H9 (cell line): ENCODE data around the gene PPBP. TPM values are rescaled to one million over a fixed set of nuclear protein-coding genes. Genes with fewer than 3 reads are reported as not detected.

Source experiments
- DNase-seq: peaks from one replicate; pipeline ENCODE4 v3.0.0-alpha.2; 2017
- H2AFZ ChIP-seq: one replicate; pipeline ENCODE4 v1.6.1; 2013; ENCODE audit warnings: mild to moderate bottlenecking, low read length, control low read depth, moderate library complexity
- H2AK5ac ChIP-seq: 2 replicates; pipeline ENCODE4 v1.6.1; 2013; ENCODE audit warnings: low read length, control low read depth, mixed read lengths; ENCODE audit not compliant: insufficient read length
- H2BK120ac ChIP-seq: one replicate; pipeline ENCODE4 v1.6.1; 2013; ENCODE audit warnings: low read depth, mild to moderate bottlenecking, low read length, control low read depth, inconsistent platforms; ENCODE audit not compliant: poor library complexity, severe bottlenecking
- H2BK12ac ChIP-seq: 2 replicates; pipeline ENCODE4 v1.6.1; 2013; ENCODE audit warnings: low read length, control low read depth, mixed read lengths, low read depth; ENCODE audit not compliant: insufficient read length
- H2BK15ac ChIP-seq: 2 replicates; pipeline ENCODE4 v1.6.1; 2013; ENCODE audit warnings: low read depth, low read length, control low read depth
- H2BK20ac ChIP-seq: one replicate; pipeline ENCODE4 v1.6.1; 2013; ENCODE audit warnings: low read depth, mild to moderate bottlenecking, low read length, control low read depth, inconsistent platforms; ENCODE audit not compliant: poor library complexity, severe bottlenecking
- H2BK5ac ChIP-seq: 2 replicates; pipeline ENCODE4 v1.6.1; 2013; ENCODE audit warnings: low read length, control low read depth, mixed read lengths; ENCODE audit not compliant: insufficient read length
- H3K14ac ChIP-seq: 2 replicates; pipeline ENCODE4 v1.6.1; 2013; ENCODE audit warnings: low read length, control low read depth; ENCODE audit not compliant: insufficient read depth
- H3K18ac ChIP-seq: 2 replicates; pipeline ENCODE4 v1.6.1; 2013; ENCODE audit warnings: low read depth, mild to moderate bottlenecking, mixed read lengths, low read length, control low read depth; ENCODE audit not compliant: insufficient read length
- H3K23ac ChIP-seq: 2 replicates; pipeline ENCODE4 v1.6.1; 2013; ENCODE audit warnings: low read length, control low read depth, mixed read lengths, low read depth; ENCODE audit not compliant: insufficient read length
- H3K23me2 ChIP-seq: 2 replicates; pipeline ENCODE4 v1.6.1; 2013; ENCODE audit warnings: low read depth, mild to moderate bottlenecking, mixed read lengths, low read length, control low read depth; ENCODE audit not compliant: insufficient read length, poor library complexity, severe bottlenecking
- H3K27ac ChIP-seq: 2 replicates; pipeline ENCODE4 v1.5.1; 2013; ENCODE audit warnings: low read length, control low read depth, mixed read lengths, low read depth; ENCODE audit not compliant: insufficient read length
- H3K27me3 ChIP-seq: 2 replicates; pipeline ENCODE4 v1.6.1; 2013; ENCODE audit warnings: low read length, control low read depth, inconsistent platforms; ENCODE audit not compliant: insufficient read depth
- H3K4ac ChIP-seq: 2 replicates; pipeline ENCODE4 v1.6.1; 2013; ENCODE audit warnings: low read depth, mild to moderate bottlenecking, control low read depth, inconsistent platforms, low read length, moderate library complexity
- H3K4me1 ChIP-seq: 2 replicates; pipeline ENCODE4 v1.6.1; 2013; ENCODE audit warnings: low read length, control low read depth, inconsistent platforms; ENCODE audit not compliant: insufficient read depth
- H3K4me2 ChIP-seq: 2 replicates; pipeline ENCODE4 v1.6.1; 2013; ENCODE audit warnings: low read length, control low read depth, mixed read lengths; ENCODE audit not compliant: insufficient read length, insufficient read depth
- H3K56ac ChIP-seq: 2 replicates; pipeline ENCODE4 v1.6.1; 2013; ENCODE audit warnings: low read depth, mild to moderate bottlenecking, mixed read lengths, low read length, control low read depth; ENCODE audit not compliant: insufficient read length
- H3K79me1 ChIP-seq: 2 replicates; pipeline ENCODE4 v1.6.1; 2013; ENCODE audit warnings: low read depth, mild to moderate bottlenecking, moderate library complexity, low read length, control low read depth, inconsistent platforms; ENCODE audit not compliant: insufficient read depth, poor library complexity, severe bottlenecking
- H3K79me2 ChIP-seq: 2 replicates; pipeline ENCODE4 v1.6.1; 2013; ENCODE audit warnings: low read length, control low read depth, inconsistent platforms; ENCODE audit not compliant: insufficient read depth
- H3K9ac ChIP-seq: 2 replicates; pipeline ENCODE4 v1.6.1; 2013; ENCODE audit warnings: low read length, control low read depth, mixed read lengths; ENCODE audit not compliant: insufficient read length; ENCODE audit errors: extremely low read depth
- H3K9me3 ChIP-seq: one replicate; pipeline ENCODE4 v1.6.1; 2013; ENCODE audit warnings: low read depth, low read length, inconsistent platforms; ENCODE audit not compliant: control insufficient read depth
- H3T11ph ChIP-seq: one replicate; pipeline ENCODE4 v1.6.1; 2013; ENCODE audit warnings: mild to moderate bottlenecking, low read length, control low read depth, inconsistent platforms
- H4K20me1 ChIP-seq: one replicate; pipeline ENCODE4 v1.6.1; 2013; ENCODE audit not compliant: control insufficient read depth, insufficient read length, insufficient read depth
- H4K5ac ChIP-seq: 2 replicates; pipeline ENCODE4 v1.6.1; 2013; ENCODE audit warnings: low read depth, mild to moderate bottlenecking, mixed read lengths, low read length, control low read depth; ENCODE audit not compliant: insufficient read length
- H4K8ac ChIP-seq: replicated peaks from 2 replicates; pipeline ENCODE4 v1.6.1; 2013; ENCODE audit warnings: low read length, control low read depth, mixed read lengths, low read depth; ENCODE audit not compliant: insufficient read length
- H4K91ac ChIP-seq: 2 replicates; pipeline ENCODE4 v1.6.1; 2013; ENCODE audit warnings: low read depth, mild to moderate bottlenecking, moderate library complexity, mixed read lengths, low read length, control low read depth; ENCODE audit not compliant: insufficient read length
- H3K27ac Mint-ChIP-seq, 3 experiments: 2 replicates in 2 of 3; 3 replicates in 1 of 3; pipeline ENCODE4 v1.8.0; 2020 to 2021; ENCODE audit warnings: mixed read lengths in 3 of 3, mild to moderate bottlenecking in 1 of 3, moderate library complexity in 1 of 3
- H3K27me3 Mint-ChIP-seq: 2 replicates; pipeline ENCODE4 v1.8.0; 2021; ENCODE audit warnings: low read depth, mild to moderate bottlenecking, moderate library complexity, mixed read lengths
- H3K36me3 Mint-ChIP-seq, 3 experiments: 2 replicates in 2 of 3; 3 replicates in 1 of 3; pipeline ENCODE4 v1.8.0; 2020 to 2021; ENCODE audit warnings: low read depth in 3 of 3, mixed read lengths in 3 of 3; ENCODE audit not compliant: insufficient read depth in 1 of 3
- H3K4me1 Mint-ChIP-seq, 2 experiments: 2 replicates each; pipeline ENCODE4 v1.8.0; 2020; ENCODE audit warnings: mixed read lengths in 2 of 2
- H3K4me3 Mint-ChIP-seq, 2 experiments: 2 replicates in 1 of 2; 3 replicates in 1 of 2; pipeline ENCODE4 v1.8.0; 2020 to 2021; ENCODE audit warnings: mild to moderate bottlenecking in 2 of 2, mixed read lengths in 2 of 2, moderate library complexity in 1 of 2
- H3K9me3 Mint-ChIP-seq, 2 experiments: 2 replicates in 1 of 2; 3 replicates in 1 of 2; pipeline ENCODE4 v1.8.0; 2020; ENCODE audit warnings: mild to moderate bottlenecking in 2 of 2, mixed read lengths in 2 of 2, moderate library complexity in 1 of 2
- total RNA-seq: library from RNA; stranded (reverse); gene quantifications from 2 replicates; pipeline ENCODE4 v1.2.1, GENCODE V29; 2021
- TF ChIP-seq, protein P1 (sequence below): fragments of 200-600 bp; sonication (generic); conservative IDR thresholded peaks from 3 replicates; pipeline ENCODE4 v1.8.0; 2021; ENCODE audit warnings: antibody characterized with exemption, mild to moderate bottlenecking

The PPBP gene
- total RNA-seq, 1 experiment from 2014 or later, result 0.33 TPM

DNA sequence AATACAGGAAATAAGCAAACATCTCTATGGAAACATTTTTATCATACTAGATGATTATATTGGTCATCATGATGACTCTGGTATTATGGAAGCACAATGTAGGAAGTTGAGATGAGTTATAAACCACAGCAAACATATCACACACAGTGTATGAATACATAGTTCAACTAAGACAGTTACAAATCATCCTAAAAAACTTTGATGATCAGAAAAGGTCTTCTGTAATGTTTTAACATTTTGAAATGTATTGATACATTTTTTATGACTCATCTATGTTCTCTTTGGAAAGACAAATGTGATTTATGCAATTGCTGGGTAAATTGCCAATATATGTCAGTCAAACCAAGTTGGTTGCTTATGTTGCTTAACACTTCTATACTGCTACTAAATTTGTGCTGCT is 45.7 kb upstream of the PPBP start:
- TF ChIP-seq, protein P1, sequence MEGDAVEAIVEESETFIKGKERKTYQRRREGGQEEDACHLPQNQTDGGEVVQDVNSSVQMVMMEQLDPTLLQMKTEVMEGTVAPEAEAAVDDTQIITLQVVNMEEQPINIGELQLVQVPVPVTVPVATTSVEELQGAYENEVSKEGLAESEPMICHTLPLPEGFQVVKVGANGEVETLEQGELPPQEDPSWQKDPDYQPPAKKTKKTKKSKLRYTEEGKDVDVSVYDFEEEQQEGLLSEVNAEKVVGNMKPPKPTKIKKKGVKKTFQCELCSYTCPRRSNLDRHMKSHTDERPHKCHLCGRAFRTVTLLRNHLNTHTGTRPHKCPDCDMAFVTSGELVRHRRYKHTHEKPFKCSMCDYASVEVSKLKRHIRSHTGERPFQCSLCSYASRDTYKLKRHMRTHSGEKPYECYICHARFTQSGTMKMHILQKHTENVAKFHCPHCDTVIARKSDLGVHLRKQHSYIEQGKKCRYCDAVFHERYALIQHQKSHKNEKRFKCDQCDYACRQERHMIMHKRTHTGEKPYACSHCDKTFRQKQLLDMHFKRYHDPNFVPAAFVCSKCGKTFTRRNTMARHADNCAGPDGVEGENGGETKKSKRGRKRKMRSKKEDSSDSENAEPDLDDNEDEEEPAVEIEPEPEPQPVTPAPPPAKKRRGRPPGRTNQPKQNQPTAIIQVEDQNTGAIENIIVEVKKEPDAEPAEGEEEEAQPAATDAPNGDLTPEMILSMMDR, result no peak
- Mint-ChIP-seq H3K27ac (no peak overlapping the region), H3K36me3 (peaks cover 0 to 2% (median 0%) of the 10 kb centered on the region in 3 experiments; a peak in 1 of 7 replicates), H3K4me1 (peaks cover 15 to 19% of the 10 kb centered on the region in 2 experiments), H3K4me3 (no peak overlapping the region), H3K9me3 (no peaks in the 10 kb centered on the region), H3K27me3 (no peaks in the 10 kb centered on the region; the same call in 1 of the 2 replicates)
- Histone ChIP-seq H2BK20ac (no peak overlapping the region), H3K27me3 (no peaks in the 10 kb centered on the region), H4K5ac (no peak overlapping the region), H2AFZ (no peak overlapping the region), H3K27ac (no peak overlapping the region), H3K79me1 (no peaks in the 10 kb centered on the region), H2AK5ac (no peak overlapping the region), H3K9ac (no peak overlapping the region), H3K79me2 (no peaks in the 10 kb centered on the region), H3K4me1 (no peaks in the 10 kb centered on the region; the same call in 1 of the 2 replicates), H3K23ac (no peak overlapping the region), H2BK5ac (no peak overlapping the region), H3K18ac (no peak overlapping the region), H2BK15ac (no peak overlapping the region), H3K56ac (no peak overlapping the region), H3T11ph (no peak overlapping the region), H3K14ac (no peak overlapping the region), H3K23me2 (peaks cover under 1% of the 10 kb centered on the region), H4K91ac (no peak overlapping the region), H4K20me1 (no peaks in the 10 kb centered on the region), H3K4ac (no peak overlapping the region), H2BK12ac (no peak overlapping the region), H3K4me2 (no peak overlapping the region), H4K8ac (no peak overlapping the region), H3K9me3 (no peaks in the 10 kb centered on the region), H2BK120ac (no peak overlapping the region)
- DNase-seq, result no peak
